Heart right ventricle (tissue), 16 donors: ENCODE data around the gene SPEG. TPM values are rescaled to one million over a fixed set of nuclear protein-coding genes. Genes with fewer than 3 reads are reported as not detected.

Experiments used
- ATAC-seq, 8 donors: fragments of 200-7000 bp; cut with Tn5 transposase; one replicate each; pipeline ENCODE4 v1.9.1; 2020; ENCODE audit warnings: mild to moderate bottlenecking in 8 of 8, moderate library complexity in 8 of 8, moderate number of reproducible peaks in 1 of 8
- DNase-seq, 2 donors: peaks; one replicate each; pipeline ENCODE4 v3.0.0-alpha.2; 2020
- H3K27ac ChIP-seq, 10 donors: fragments of 200-600 bp; sonication (generic) in 2 of 10; one replicate each; pipeline versions ENCODE4 v1.5.0 to v1.8.0; 2020 to 2022; ENCODE audit warnings: mild to moderate bottlenecking in 3 of 10
- H3K27me3 ChIP-seq, 7 donors: fragments of 200-600 bp; one replicate each; pipeline ENCODE4 v1.8.0; 2021 to 2022; ENCODE audit warnings: mild to moderate bottlenecking in 2 of 7
- H3K36me3 ChIP-seq, 9 donors: fragments of 200-600 bp; sonication (generic) in 1 of 9; one replicate each; pipeline versions ENCODE4 v1.5.0 to v1.8.0; 2020 to 2022; ENCODE audit warnings: mild to moderate bottlenecking in 2 of 9
- H3K4me1 ChIP-seq, 9 donors: fragments of 200-600 bp; sonication (generic) in 1 of 9; one replicate each; pipeline versions ENCODE4 v1.5.0 to v1.8.0; 2020 to 2022; ENCODE audit warnings: mild to moderate bottlenecking in 4 of 9
- H3K4me3 ChIP-seq, 10 donors: fragments of 200-600 bp; sonication (generic) in 2 of 10; one replicate each; pipeline versions ENCODE4 v1.5.0 to v1.8.0; 2020 to 2022; ENCODE audit warnings: mild to moderate bottlenecking in 7 of 10, moderate library complexity in 2 of 10
- H3K9me3 ChIP-seq, 11 donors: fragments of 200-600 bp in 10 of 11; sonication (generic) in 2 of 11; one replicate each; pipeline versions ENCODE4 v1.5.0 to v1.8.0; 2013 to 2022; ENCODE audit warnings: mild to moderate bottlenecking in 2 of 11, control low read depth in 1 of 11, moderate library complexity in 1 of 11
- CTCF ChIP-seq, 9 donors: fragments of 200-600 bp; sonication (generic) in 2 of 9; IDR thresholded peaks; one replicate each; pipeline versions ENCODE4 v1.5.0 to v1.8.0; 2021 to 2022; ENCODE audit warnings: antibody characterized with exemption in 9 of 9, mild to moderate bottlenecking in 5 of 9, moderate library complexity in 1 of 9
- WGBS, 2 donors: extraction: QIAGEN DNeasy Blood & Tissue Kit; methylation state at CpG; one replicate each; pipeline ENCODE4 v1.1.7; 2013; ENCODE audit warnings: inconsistent platforms in 1 of 2; 5-methylcytosine and 5-hydroxymethylcytosine counted together
- intact Hi-C, 10 donors: fragments of 100-400 bp; cut with DNase I; formaldehyde crosslinking; loops; one replicate each; pipeline versions ENCODE4 v1.11.1 to v1.14.2; 2022
- polyA plus RNA-seq, 2 donors: library from polyadenylated mRNA; stranded (reverse); fragments of 200-250 nt; gene quantifications; one replicate each; pipeline ENCODE4 v1.2.3, GENCODE V29; 2013
- total RNA-seq, 10 donors: library from RNA; stranded (reverse); fragmentation: NEBNext Ultra II Directional in 3 of 10; extraction: Animal tissue kit (Norgen Biotek cat#: 25700) in 3 of 10; gene quantifications; one replicate each; pipeline versions ENCODE4 v1.2.1 to v1.2.4, GENCODE V29; 2021 to 2023
- donor health status: Arrhythmogenic right ventricular cardiomyopathy.
- donor health status: ischemic (EF 13 %, LVEDD 7.1; RV severe dilation, severe dysfunction).
- donor health status: healthy with polysubstance abuse.
- donor health status: DM: no; HTN: yes; CAD: no.
- donor health status: DM: no; HTN: no; CAD: no.
- donor health status: ischemic (EF 25% LVEDD 6.9; RV normal size, moderate dysfunction).
- donor health status: ischemic (EF 25% LVEDD 5.7; RV mildly dilated, moderate dysfunction).
- donor health status: healthy.
- donor health status: DM: yes; HTN: yes; CAD: no.
- donor health status: Ischemic cardiomyopathy.
- donor health status: ischemic (EF 35%, LVEDD 5.7; RV mildly dilated, moderate dysfunction).
- donor health status: nonischemic (EF 11% LVEDD 7.7; RV severe dilation, severe dysfunction).
- donor health status: DM: yes; HTN: yes; CAD: no.
- donor health status: PGD.
- donor health status: ischemic (EF 29% LVEDD 5.4; RV normal size, mild dysfunction).
- donor health status: nonischemic (EF 23%, LVEDD 6.1; RV moderate dilation, normal function).

The SPEG gene
- total and polyA plus RNA-seq, 12 donors = 62.9 to 151 (median 120) TPM

GRCh38 chr2:219501849-219502248, 67.2 kb downstream of the SPEG start:
- ATAC-seq (no peak), DNase-seq (no peak)
- Histone ChIP-seq H3K36me3 (peaks cover 0 to 54% (median 31%) of the 10 kb centered on the region in 9 donors), H3K4me3 (no peak overlapping the region), H3K4me1 (peaks cover 8 to 30% (median 20%) of the 10 kb centered on the region in 9 donors), H3K9me3 (no peaks in the 10 kb centered on the region), H3K27me3 (peaks cover 0 to 10% (median 0%) of the 10 kb centered on the region in 7 donors), H3K27ac (no peak overlapping the region)
- WGBS, 2 donors = 92% methylated on average over 14 of the region's 14 CpGs
- intact Hi-C loops = no loop called here
- TF ChIP-seq CTCF (IDR thresholded peaks at IDR 0.05) = no peak

GRCh38 chr2:219502618-219503017, 68.0 kb downstream of the SPEG start:
- no peak overlapping the region for H3K4me3 ChIP-seq
- no peak overlapping the region for H3K27ac ChIP-seq
- no peak for DNase-seq
- no peaks in the 10 kb centered on the region for H3K9me3 ChIP-seq
- peaks cover 0 to 2% (median 0%) of the 10 kb centered on the region in 7 donors for H3K27me3 ChIP-seq
- no peak for ATAC-seq
- intact Hi-C loops = no loop called here
- H3K4me1 ChIP-seq = peaks cover under 1 to 27% (median 19%) of the 10 kb centered on the region in 9 donors
- no peak for TF ChIP-seq CTCF (IDR thresholded peaks at IDR 0.05)
- peaks cover 0 to 60% (median 31%) of the 10 kb centered on the region in 9 donors for H3K36me3 ChIP-seq

DNA sequence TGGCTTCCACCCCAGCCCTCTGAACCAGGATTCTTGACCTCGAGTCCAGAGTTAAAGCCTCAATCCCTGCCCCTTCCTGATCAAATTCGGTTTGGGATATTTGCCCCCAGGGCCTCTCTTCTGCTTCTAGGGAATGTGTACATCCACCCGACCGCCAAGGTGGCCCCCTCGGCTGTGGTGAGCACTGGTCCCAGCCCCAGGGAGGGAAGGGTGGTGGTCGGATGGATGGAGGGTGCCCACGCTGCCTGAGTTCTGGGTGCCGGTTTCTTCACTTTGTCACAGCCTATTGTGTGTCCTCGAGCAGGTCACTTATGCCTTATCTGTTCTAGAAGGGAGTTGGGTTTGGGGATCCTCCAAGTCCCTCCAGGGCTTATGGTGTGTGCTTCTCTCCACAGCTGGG, 70.9 kb downstream of the SPEG start:
- WGBS, 2 donors = 91 to 93% methylated on average over 9 of the region's 9 CpGs

DNA sequence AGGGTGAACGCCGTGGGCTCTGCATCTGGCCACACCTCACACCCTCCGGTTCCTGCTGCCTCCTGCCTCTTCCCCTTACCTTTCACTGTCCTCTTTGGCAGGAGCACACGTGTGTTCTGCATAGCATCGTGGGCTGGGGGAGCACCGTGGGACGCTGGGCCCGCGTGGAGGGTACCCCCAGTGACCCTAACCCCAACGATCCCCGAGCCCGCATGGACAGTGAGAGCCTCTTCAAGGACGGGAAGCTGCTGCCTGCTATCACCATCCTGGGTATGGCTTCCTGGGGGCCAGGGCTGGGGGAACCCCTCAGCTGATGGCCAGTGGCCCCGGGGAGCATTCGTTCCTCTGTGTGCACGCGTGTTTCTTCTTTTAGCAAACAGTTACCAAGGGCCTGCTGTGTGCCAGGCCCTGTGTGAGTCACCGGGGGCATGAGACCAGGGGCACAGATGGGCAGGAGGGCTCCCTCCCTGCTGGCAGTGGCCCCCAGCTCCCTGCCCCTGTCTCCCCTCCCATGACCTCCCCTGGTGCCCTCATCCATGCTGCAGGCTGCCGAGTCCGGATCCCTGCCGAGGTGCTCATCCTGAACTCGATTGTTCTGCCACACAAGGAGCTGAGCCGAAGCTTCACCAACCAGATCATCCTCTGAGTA, 71.6 kb downstream of the SPEG start:
- intact Hi-C loops = no loop called here
- peaks cover 0 to 37% (median 20%) of the 10 kb centered on the region in 9 donors for H3K4me1 ChIP-seq
- 88% methylated on average over 23 of the region's 23 CpGs for whole genome bisulfite sequencing, 2 donors
- no peak for DNase-seq
- peaks cover 0 to 60% (median 31%) of the 10 kb centered on the region in 9 donors for H3K36me3 ChIP-seq
- no peak overlapping the region for H3K27ac ChIP-seq
- H3K27me3 ChIP-seq = peaks cover 0 to 26% (median 12%) of the 10 kb centered on the region in 7 donors
- H3K4me3 ChIP-seq = no peak overlapping the region
- no peak for ATAC-seq
- TF ChIP-seq CTCF (IDR thresholded peaks at IDR 0.05) = no peak
- H3K9me3 ChIP-seq = no peaks in the 10 kb centered on the region

More for the DNA sequence above, 70.9 kb downstream of the SPEG start:
- DNase-seq (no peak), ATAC-seq (no peak)
- H3K36me3 ChIP-seq = peaks cover 0 to 60% (median 31%) of the 10 kb centered on the region in 9 donors
- H3K27me3 ChIP-seq = peaks cover 0 to 19% (median 5%) of the 10 kb centered on the region in 7 donors
- H3K4me3 ChIP-seq = no peak overlapping the region
- H3K9me3 ChIP-seq = no peaks in the 10 kb centered on the region
- peaks cover 0 to 37% (median 20%) of the 10 kb centered on the region in 9 donors for H3K4me1 ChIP-seq
- no peak overlapping the region for H3K27ac ChIP-seq
- intact Hi-C loops = no loop called here
- TF ChIP-seq CTCF (IDR thresholded peaks at IDR 0.05) = no peak
